Hepatocyte (in vitro differentiated cells): Measurements from ENCODE around the gene CMTM6. TPM values are rescaled to one million over a fixed set of nuclear protein-coding genes. Genes with fewer than 3 reads are reported as not detected.

Experiments
- DNase-seq: peaks from one replicate; pipeline ENCODE4 v3.0.0-alpha.2; 2016; ENCODE audit warnings: low spot score
- H2AFZ ChIP-seq: fragments of 200-600 bp; sonication (generic); 2 replicates; pipeline ENCODE4 v1.6.0; 2016; ENCODE audit warnings: antibody characterized with exemption, mild to moderate bottlenecking
- H3K27ac ChIP-seq: fragments of 200-600 bp; sonication (generic); 2 replicates; pipeline ENCODE4 v1.5.1; 2016; ENCODE audit warnings: mild to moderate bottlenecking
- H3K27me3 ChIP-seq: fragments of 200-600 bp; sonication (generic); 2 replicates; pipeline ENCODE4 v1.6.1; 2016
- H3K36me3 ChIP-seq: fragments of 200-600 bp; sonication (generic); replicated peaks from 2 replicates; pipeline ENCODE4 v1.5.1; 2016; ENCODE audit warnings: low read depth; ENCODE audit not compliant: insufficient read depth
- H3K4me1 ChIP-seq: fragments of 200-600 bp; sonication (generic); 2 replicates; pipeline ENCODE4 v1.5.1; 2016; ENCODE audit warnings: mild to moderate bottlenecking, moderate library complexity; ENCODE audit not compliant: insufficient read depth
- H3K4me2 ChIP-seq: fragments of 200-600 bp; sonication (generic); 2 replicates; pipeline ENCODE4 v1.6.0; 2016
- H3K4me3 ChIP-seq: fragments of 200-600 bp; sonication (generic); 2 replicates; pipeline ENCODE4 v1.5.1; 2016; ENCODE audit warnings: mild to moderate bottlenecking
- H3K79me2 ChIP-seq: fragments of 200-600 bp; sonication (generic); 2 replicates; pipeline ENCODE4 v1.6.0; 2017; ENCODE audit warnings: mild to moderate bottlenecking
- H3K9me2 ChIP-seq: fragments of 200-600 bp; sonication (generic); replicated peaks from 2 replicates; pipeline ENCODE4 v1.6.0; 2017; ENCODE audit warnings: mild to moderate bottlenecking; ENCODE audit not compliant: insufficient read depth
- H3K9me3 ChIP-seq: fragments of 200-600 bp; sonication (generic); 2 replicates; pipeline ENCODE4 v1.5.1; 2016; ENCODE audit warnings: low read depth, mild to moderate bottlenecking
- H4K20me1 ChIP-seq: fragments of 200-600 bp; sonication (generic); 2 replicates; pipeline ENCODE4 v1.6.0; 2016; ENCODE audit warnings: mild to moderate bottlenecking; ENCODE audit not compliant: insufficient read depth, poor library complexity, severe bottlenecking
- CTCF ChIP-seq: fragments of 200-600 bp; sonication (generic); IDR thresholded peaks from 2 replicates; pipeline ENCODE4 v1.5.1; 2016; ENCODE audit warnings: antibody characterized with exemption, mild to moderate bottlenecking; ENCODE audit not compliant: poor library complexity
- EZH2 ChIP-seq: fragments of 200-600 bp; sonication (generic); IDR thresholded peaks from 2 replicates; pipeline ENCODE4 v1.6.1; 2016; ENCODE audit warnings: antibody characterized with exemption, mild to moderate bottlenecking, borderline replicate concordance
- EZH2phosphoT487 ChIP-seq: fragments of 200-600 bp; sonication (generic); IDR thresholded peaks from one replicate; pipeline ENCODE4 v1.6.1; 2018; ENCODE audit warnings: antibody characterized with exemption, mild to moderate bottlenecking, low read depth, moderate library complexity; ENCODE audit not compliant: unreplicated experiment, severe bottlenecking
- WGBS: methylation state at CpG from one replicate; pipeline ENCODE4 v1.1.6; 2016; ENCODE audit warnings: low lambda C conversion rate; ENCODE audit errors: missing lambda C conversion rate; 5-methylcytosine and 5-hydroxymethylcytosine counted together
- microRNA-seq: library from miRNA; unstranded; fragments of <30 nt; microRNA quantifications from one replicate; pipeline ENCODE4, GENCODE V29; 2017
- polyA plus RNA-seq: library from polyadenylated mRNA; unstranded; fragments of >200 nt; fragmentation: Nextera tagmentation; extraction: Ambion mirVana; gene quantifications from 2 replicates; pipeline ENCODE4 v1.2.1, GENCODE V29; 2016
- small RNA-seq: library from RNA; depleted of rRNA; stranded (forward); fragments of <200 nt; gene quantifications from one replicate; pipeline ENCODE3, GENCODE V24; 2014
- total RNA-seq: library from RNA; depleted of rRNA; stranded (reverse); fragments of >200 nt; gene quantifications from 2 replicates; pipeline ENCODE4 v1.2.3, GENCODE V29; 2014

CMTM6 gene
- total and polyA plus RNA-seq, 2 experiments from 2014 or later: 82.7 to 133 TPM

- Histone ChIP-seq H3K4me3 (no peak overlapping the region), H3K36me3 (no peaks in the 10 kb centered on the region), H3K9me2 (no peaks in the 10 kb centered on the region), H3K27me3 (no peaks in the 10 kb centered on the region), H3K79me2 (peaks cover 19% of the 10 kb centered on the region), H4K20me1 (no peaks in the 10 kb centered on the region), H3K4me1 (no peaks in the 10 kb centered on the region), H3K9me3 (no peaks in the 10 kb centered on the region), H3K4me2 (no peak overlapping the region), H2AFZ (no peak overlapping the region), H3K27ac (no peak overlapping the region)
- DNase-seq: no peak
- TF ChIP-seq CTCF (no peak), EZH2phosphoT487 (no peak), EZH2 (no peak)
- 94% methylated on average over 12 of the region's 12 CpGs for WGBS
Observed at GRCh38 chr3:32432711-32433530, 69.7 kb downstream of the CMTM6 start.

GRCh38 chr3:32432045-32432710, 70.5 kb downstream of the CMTM6 start:
- WGBS: 92% methylated on average over 6 of the region's 6 CpGs
- no peak overlapping the region for H3K4me2 ChIP-seq

GRCh38 chr3:32431481-32431880, 71.2 kb downstream of the CMTM6 start:
- Histone ChIP-seq H3K36me3 (no peaks in the 10 kb centered on the region), H3K9me2 (no peaks in the 10 kb centered on the region), H3K79me2 (peaks cover 21% of the 10 kb centered on the region), H3K4me1 (no peaks in the 10 kb centered on the region), H3K9me3 (no peaks in the 10 kb centered on the region), H2AFZ (no peak overlapping the region), H3K4me2 (no peak overlapping the region), H3K4me3 (no peak overlapping the region), H3K27ac (no peak overlapping the region), H4K20me1 (no peaks in the 10 kb centered on the region), H3K27me3 (no peaks in the 10 kb centered on the region)
- WGBS: 97% methylated on average over 3 of the region's 3 CpGs
- DNase-seq: no peak
- TF ChIP-seq EZH2 (no peak), CTCF (no peak), EZH2phosphoT487 (no peak)

More at GRCh38 chr3:32432045-32432710, 70.5 kb downstream of the CMTM6 start:
- H4K20me1 ChIP-seq: no peaks in the 10 kb centered on the region
- H3K9me3 ChIP-seq: no peaks in the 10 kb centered on the region
- DNase-seq: no peak
- no peaks in the 10 kb centered on the region for H3K4me1 ChIP-seq
- no peak overlapping the region for H3K4me3 ChIP-seq
- H3K27me3 ChIP-seq: no peaks in the 10 kb centered on the region
- H3K79me2 ChIP-seq: peaks cover 19% of the 10 kb centered on the region
- no peaks in the 10 kb centered on the region for H3K9me2 ChIP-seq
- no peak overlapping the region for H2AFZ ChIP-seq
- H3K36me3 ChIP-seq: no peaks in the 10 kb centered on the region
- no peak overlapping the region for H3K27ac ChIP-seq
- no peak for TF ChIP-seq CTCF
- TF ChIP-seq EZH2: no peak
- TF ChIP-seq EZH2phosphoT487: no peak

Small RNAs within 50 kb of the gene (microRNA-seq; reads per million reads assigned to microRNA genes)
- gene MIR548AY: not detected

Small RNAs within 50 kb of the gene (small RNA-seq; reads per million reads assigned to genes)
- gene MIR548AY: not detected

Other genes with a start within 250 kb of the CMTM6 start
- 6.1 and 11.4 TPM in 2 replicates for gene CMTM7, start 111.0 kb downstream of the CMTM6 start, total RNA-seq
- 62.5 and 63.0 TPM in 2 replicates for gene CMTM7, start 111.0 kb downstream of the CMTM6 start, polyA plus RNA-seq
- 41.7 and 56.4 TPM in 2 replicates for gene DYNC1LI1, start 68.0 kb upstream of the CMTM6 start, total RNA-seq
- gene DYNC1LI1, start 68.0 kb upstream of the CMTM6 start, polyA plus RNA-seq: 36.0 and 40.8 TPM in 2 replicates
- 24.5 and 31.9 TPM in 2 replicates for gene CNOT10, start 182.3 kb upstream of the CMTM6 start, total RNA-seq
- 14.7 and 21.3 TPM in 2 replicates for gene CNOT10, start 182.3 kb upstream of the CMTM6 start, polyA plus RNA-seq